GM23338 (cell line): ENCODE data around the gene DHRS12. TPM values are rescaled to one million over a fixed set of nuclear protein-coding genes. Genes with fewer than 3 reads are reported as not detected.

Experiments
- ATAC-seq: fragments of 200-7000 bp; cut with Tn5 transposase; 3 replicates; pipeline ENCODE4 v1.9.1; 2020
- DNase-seq: peaks from one replicate; pipeline ENCODE4 v3.0.0-alpha.2; 2015; ENCODE audit warnings: low spot score
- H2AFZ ChIP-seq: fragments of 200-600 bp; sonication (generic); 2 replicates; pipeline ENCODE4 v1.8.0; 2016; ENCODE audit warnings: antibody characterized with exemption, mild to moderate bottlenecking, moderate library complexity
- H3F3A ChIP-seq: fragments of 200-600 bp; sonication (generic); replicated peaks from 2 replicates; pipeline ENCODE4 v1.8.0; 2017; ENCODE audit warnings: antibody characterized with exemption, mixed run types, low read depth
- H3K27ac ChIP-seq: fragments of 200-600 bp; sonication (generic); 2 replicates; pipeline ENCODE4 v1.6.1; 2016; ENCODE audit warnings: low read depth
- H3K27me3 ChIP-seq: fragments of 200-600 bp; sonication (generic); 2 replicates; pipeline ENCODE4 v1.8.0; 2016; ENCODE audit warnings: mild to moderate bottlenecking, mixed run types, moderate library complexity; ENCODE audit not compliant: insufficient read depth
- H3K36me3 ChIP-seq: fragments of 200-600 bp; sonication (generic); 2 replicates; pipeline ENCODE4 v1.8.0; 2016; ENCODE audit warnings: mild to moderate bottlenecking; ENCODE audit not compliant: insufficient read depth
- H3K4me1 ChIP-seq: fragments of 200-600 bp; sonication (generic); 2 replicates; pipeline ENCODE4 v1.8.0; 2016; ENCODE audit warnings: mild to moderate bottlenecking, moderate library complexity; ENCODE audit not compliant: insufficient read depth
- H3K4me2 ChIP-seq: fragments of 200-600 bp; sonication (generic); 2 replicates; pipeline ENCODE4 v1.7.1; 2017; ENCODE audit warnings: mixed run types
- H3K4me3 ChIP-seq: fragments of 200-600 bp; sonication (generic); 2 replicates; pipeline ENCODE4 v1.6.1; 2016; ENCODE audit warnings: mixed run types
- H3K79me2 ChIP-seq: fragments of 200-600 bp; sonication (generic); replicated peaks from 2 replicates; pipeline ENCODE4 v1.8.0; 2017; ENCODE audit warnings: mild to moderate bottlenecking; ENCODE audit not compliant: insufficient read depth
- H3K9me2 ChIP-seq: fragments of 200-600 bp; sonication (generic); 2 replicates; pipeline ENCODE4 v1.8.0; 2017; ENCODE audit not compliant: insufficient read depth
- H4K20me1 ChIP-seq: fragments of 200-600 bp; sonication (generic); replicated peaks from 2 replicates; pipeline ENCODE4 v1.8.0; 2017; ENCODE audit warnings: mild to moderate bottlenecking; ENCODE audit not compliant: insufficient read depth
- H3K27ac Mint-ChIP-seq: 2 replicates; pipeline ENCODE4 v1.8.0; 2020; ENCODE audit warnings: inconsistent platforms, mild to moderate bottlenecking, moderate library complexity, mixed read lengths
- H3K27me3 Mint-ChIP-seq: 3 replicates; pipeline ENCODE4 v1.8.0; 2022; ENCODE audit warnings: low read depth, mild to moderate bottlenecking, moderate library complexity, mixed read lengths, inconsistent platforms; ENCODE audit not compliant: insufficient read depth, poor library complexity
- H3K36me3 Mint-ChIP-seq: 3 replicates; pipeline ENCODE4 v1.8.0; 2021; ENCODE audit warnings: low read depth, mild to moderate bottlenecking, inconsistent platforms, moderate library complexity, mixed read lengths
- H3K4me1 Mint-ChIP-seq: 3 replicates; pipeline ENCODE4 v1.8.0; 2020; ENCODE audit warnings: mild to moderate bottlenecking, inconsistent platforms, mixed read lengths
- H3K4me3 Mint-ChIP-seq: 3 replicates; pipeline ENCODE4 v1.8.0; 2021; ENCODE audit warnings: moderate library complexity, mild to moderate bottlenecking, inconsistent platforms, mixed read lengths
- H3K9me3 Mint-ChIP-seq: 3 replicates; pipeline ENCODE4 v1.8.0; 2020; ENCODE audit warnings: moderate library complexity, mild to moderate bottlenecking, inconsistent platforms, mixed read lengths
- CREB1 ChIP-seq: fragments of 250-450 bp; sonication (Bioruptor Pico); IDR thresholded peaks from 2 replicates; pipeline ENCODE4 v1.5.0; 2020; ENCODE audit warnings: low read depth, mild to moderate bottlenecking, moderate library complexity
- ETS1 ChIP-seq: IDR thresholded peaks from 2 replicates; pipeline ENCODE4 v1.6.1; 2016; ENCODE audit warnings: antibody characterized with exemption
- EZH2 ChIP-seq: fragments of 200-600 bp; sonication (generic); IDR thresholded peaks from one replicate; pipeline ENCODE4 v1.8.0; 2017; ENCODE audit warnings: antibody characterized with exemption, mild to moderate bottlenecking, low read depth; ENCODE audit not compliant: unreplicated experiment
- EZH2phosphoT487 ChIP-seq: fragments of 200-600 bp; sonication (generic); IDR thresholded peaks from one replicate; pipeline ENCODE4 v1.8.1; 2018; ENCODE audit warnings: antibody characterized with exemption; ENCODE audit not compliant: unreplicated experiment
- JUNB ChIP-seq: IDR thresholded peaks from one replicate; pipeline ENCODE4 v1.6.1; 2016; ENCODE audit warnings: antibody characterized with exemption; ENCODE audit not compliant: unreplicated experiment
- NANOG ChIP-seq: IDR thresholded peaks from 2 replicates; pipeline ENCODE4 v1.6.1; 2016; ENCODE audit warnings: antibody characterized with exemption, borderline replicate concordance
- POLR2AphosphoS5 ChIP-seq: IDR thresholded peaks from 2 replicates; pipeline ENCODE4 v1.6.1; 2016; ENCODE audit warnings: antibody characterized with exemption, low read depth
- STAT1 ChIP-seq: IDR thresholded peaks from one replicate; pipeline ENCODE4 v1.6.1; 2016; ENCODE audit warnings: antibody characterized with exemption; ENCODE audit not compliant: unreplicated experiment
- ZNF114 ChIP-seq: fragments of 250-450 bp; sonication (Bioruptor Pico); IDR thresholded peaks from 2 replicates; pipeline ENCODE4 v1.5.0; 2020; ENCODE audit warnings: mild to moderate bottlenecking, moderate library complexity
- ZNF331 ChIP-seq: fragments of 250-450 bp; sonication (Bioruptor Pico); IDR thresholded peaks from 2 replicates; pipeline ENCODE4 v1.5.0; 2020; ENCODE audit warnings: low read depth, mild to moderate bottlenecking, moderate library complexity
- ZNF462 ChIP-seq: fragments of 250-450 bp; sonication (Bioruptor Pico); IDR thresholded peaks from 2 replicates; pipeline ENCODE4 v1.5.0; 2020; ENCODE audit warnings: mild to moderate bottlenecking, moderate library complexity
- polyA plus RNA-seq: library from polyadenylated mRNA; unstranded; fragments of >200 nt; fragmentation: Nextera tagmentation; extraction: Ambion mirVana; gene quantifications from 2 replicates; pipeline ENCODE4 v1.2.1, GENCODE V29; 2016
- total RNA-seq: library from RNA; depleted of rRNA; stranded (reverse); fragments of >200 nt; shearing (Covaris generic); gene quantifications from 2 replicates; pipeline ENCODE4 v1.2.3, GENCODE V29; 2014
- TF ChIP-seq, protein P1 (sequence below): IDR thresholded peaks from one replicate; pipeline ENCODE4 v1.6.1; 2018; ENCODE audit warnings: antibody characterized with exemption; ENCODE audit not compliant: unreplicated experiment
- TF ChIP-seq, protein P2 (sequence below), 2 experiments: fragments of 200-600 bp in 1 of 2; sonication (generic) in 1 of 2; conservative IDR thresholded peaks; 2 replicates each; pipeline versions ENCODE4 v1.5.1 to v1.6.1; 2016 to 2017; ENCODE audit warnings: antibody characterized with exemption in 2 of 2, low read depth in 2 of 2, mild to moderate bottlenecking in 2 of 2, moderate library complexity in 1 of 2

The DHRS12 gene
- total and polyA plus RNA-seq, 2 experiments from 2014 or later: 4.6 to 12.2 TPM

GRCh38 chr13:51756651-51757050 is 47.3 kb downstream of the DHRS12 start:
- H3K9me3 Mint-ChIP-seq: no peaks in the 10 kb centered on the region
- no peak for DNase-seq
- H3K27ac Mint-ChIP-seq: no peak overlapping the region
- H3K9me2 ChIP-seq: no peaks in the 10 kb centered on the region
- no peak overlapping the region for H3K4me2 ChIP-seq
- peaks cover 3% of the 10 kb centered on the region for H3K27me3 Mint-ChIP-seq
- peaks cover 6% of the 10 kb centered on the region for H4K20me1 ChIP-seq
- peaks cover 57% of the 10 kb centered on the region for H3K36me3 Mint-ChIP-seq
- H3K27ac ChIP-seq: no peak overlapping the region
- no peak for ATAC-seq
- H3K4me1 Mint-ChIP-seq: no peaks in the 10 kb centered on the region
- peaks cover 34% of the 10 kb centered on the region for H3K36me3 ChIP-seq
- peaks cover 3% of the 10 kb centered on the region; the same call in 1 of the 2 replicates for H3F3A ChIP-seq
- no peak overlapping the region for H3K4me3 ChIP-seq
- H3K79me2 ChIP-seq: no peaks in the 10 kb centered on the region
- H2AFZ ChIP-seq: no peak overlapping the region
- no peaks in the 10 kb centered on the region for H3K27me3 ChIP-seq
- no peak overlapping the region for H3K4me3 Mint-ChIP-seq
- H3K4me1 ChIP-seq: no peaks in the 10 kb centered on the region
- TF ChIP-seq ZNF331 (CRISPR knock-in tag) (no peak), NANOG (no peak), ETS1 (no peak), JUNB (no peak), CREB1 (no peak), EZH2 (no peak), ZNF462 (CRISPR knock-in tag) (no peak), EZH2phosphoT487 (no peak), STAT1 (no peak), POLR2AphosphoS5 (no peak), ZNF114 (no peak)
- TF ChIP-seq, protein P1, sequence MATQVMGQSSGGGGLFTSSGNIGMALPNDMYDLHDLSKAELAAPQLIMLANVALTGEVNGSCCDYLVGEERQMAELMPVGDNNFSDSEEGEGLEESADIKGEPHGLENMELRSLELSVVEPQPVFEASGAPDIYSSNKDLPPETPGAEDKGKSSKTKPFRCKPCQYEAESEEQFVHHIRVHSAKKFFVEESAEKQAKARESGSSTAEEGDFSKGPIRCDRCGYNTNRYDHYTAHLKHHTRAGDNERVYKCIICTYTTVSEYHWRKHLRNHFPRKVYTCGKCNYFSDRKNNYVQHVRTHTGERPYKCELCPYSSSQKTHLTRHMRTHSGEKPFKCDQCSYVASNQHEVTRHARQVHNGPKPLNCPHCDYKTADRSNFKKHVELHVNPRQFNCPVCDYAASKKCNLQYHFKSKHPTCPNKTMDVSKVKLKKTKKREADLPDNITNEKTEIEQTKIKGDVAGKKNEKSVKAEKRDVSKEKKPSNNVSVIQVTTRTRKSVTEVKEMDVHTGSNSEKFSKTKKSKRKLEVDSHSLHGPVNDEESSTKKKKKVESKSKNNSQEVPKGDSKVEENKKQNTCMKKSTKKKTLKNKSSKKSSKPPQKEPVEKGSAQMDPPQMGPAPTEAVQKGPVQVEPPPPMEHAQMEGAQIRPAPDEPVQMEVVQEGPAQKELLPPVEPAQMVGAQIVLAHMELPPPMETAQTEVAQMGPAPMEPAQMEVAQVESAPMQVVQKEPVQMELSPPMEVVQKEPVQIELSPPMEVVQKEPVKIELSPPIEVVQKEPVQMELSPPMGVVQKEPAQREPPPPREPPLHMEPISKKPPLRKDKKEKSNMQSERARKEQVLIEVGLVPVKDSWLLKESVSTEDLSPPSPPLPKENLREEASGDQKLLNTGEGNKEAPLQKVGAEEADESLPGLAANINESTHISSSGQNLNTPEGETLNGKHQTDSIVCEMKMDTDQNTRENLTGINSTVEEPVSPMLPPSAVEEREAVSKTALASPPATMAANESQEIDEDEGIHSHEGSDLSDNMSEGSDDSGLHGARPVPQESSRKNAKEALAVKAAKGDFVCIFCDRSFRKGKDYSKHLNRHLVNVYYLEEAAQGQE: no peak
- TF ChIP-seq, protein P2, sequence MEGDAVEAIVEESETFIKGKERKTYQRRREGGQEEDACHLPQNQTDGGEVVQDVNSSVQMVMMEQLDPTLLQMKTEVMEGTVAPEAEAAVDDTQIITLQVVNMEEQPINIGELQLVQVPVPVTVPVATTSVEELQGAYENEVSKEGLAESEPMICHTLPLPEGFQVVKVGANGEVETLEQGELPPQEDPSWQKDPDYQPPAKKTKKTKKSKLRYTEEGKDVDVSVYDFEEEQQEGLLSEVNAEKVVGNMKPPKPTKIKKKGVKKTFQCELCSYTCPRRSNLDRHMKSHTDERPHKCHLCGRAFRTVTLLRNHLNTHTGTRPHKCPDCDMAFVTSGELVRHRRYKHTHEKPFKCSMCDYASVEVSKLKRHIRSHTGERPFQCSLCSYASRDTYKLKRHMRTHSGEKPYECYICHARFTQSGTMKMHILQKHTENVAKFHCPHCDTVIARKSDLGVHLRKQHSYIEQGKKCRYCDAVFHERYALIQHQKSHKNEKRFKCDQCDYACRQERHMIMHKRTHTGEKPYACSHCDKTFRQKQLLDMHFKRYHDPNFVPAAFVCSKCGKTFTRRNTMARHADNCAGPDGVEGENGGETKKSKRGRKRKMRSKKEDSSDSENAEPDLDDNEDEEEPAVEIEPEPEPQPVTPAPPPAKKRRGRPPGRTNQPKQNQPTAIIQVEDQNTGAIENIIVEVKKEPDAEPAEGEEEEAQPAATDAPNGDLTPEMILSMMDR (conservative IDR thresholded peaks at IDR 0.05; ENCODE audit: low read depth in 2 of 2): no peak
